Kidney (tissue), 14 donors: ENCODE data around the gene FSD2. TPM values are rescaled to one million over a fixed set of nuclear protein-coding genes. Genes with fewer than 3 reads are reported as not detected.

ENCODE experiments used
- DNase-seq, 5 donors: peaks; one replicate each; pipeline ENCODE4 v3.0.0-alpha.2; 2013 to 2020
- FAIRE-seq: peaks from 2 replicates; lab custom pipeline; 2012; peaks lifted over from hg19 to GRCh38; lab: Jason Lieb, UNC
- H3K27ac ChIP-seq, 2 donors: one replicate each; pipeline ENCODE4 v1.7.0; 2013; ENCODE audit warnings: low read depth in 2 of 2, low read length in 2 of 2, inconsistent platforms in 1 of 2
- H3K27me3 ChIP-seq: one replicate; pipeline ENCODE4 v1.7.1; 2013; ENCODE audit warnings: low read length, inconsistent platforms; ENCODE audit not compliant: control insufficient read depth, insufficient read depth
- H3K36me3 ChIP-seq, 3 donors: one replicate each; pipeline versions ENCODE4 v1.7.0 to v1.7.1; 2013; ENCODE audit warnings: low read length in 3 of 3, control low read depth in 1 of 3, inconsistent platforms in 1 of 3; ENCODE audit not compliant: insufficient read depth in 3 of 3, control insufficient read depth in 2 of 3
- H3K4me1 ChIP-seq, 3 donors: one replicate each; pipeline versions ENCODE4 v1.7.0 to v1.7.1; 2013; ENCODE audit warnings: low read length in 3 of 3, inconsistent platforms in 1 of 3, low read depth in 1 of 3; ENCODE audit not compliant: control insufficient read depth in 2 of 3, insufficient read depth in 2 of 3
- H3K4me3 ChIP-seq, 3 donors: one replicate each; pipeline versions ENCODE4 v1.7.0 to v1.8.1; 2013; ENCODE audit warnings: low read length in 3 of 3, control low read depth in 1 of 3, inconsistent platforms in 1 of 3
- H3K9ac ChIP-seq, 3 donors: one replicate each; pipeline versions ENCODE4 v1.7.0 to v1.7.1; 2013; ENCODE audit warnings: low read length in 3 of 3, control low read depth in 1 of 3, inconsistent platforms in 1 of 3
- H3K9me3 ChIP-seq, 3 donors: one replicate each; pipeline versions ENCODE4 v1.7.0 to v1.7.1; 2013; ENCODE audit warnings: low read length in 3 of 3, control low read depth in 1 of 3, inconsistent platforms in 1 of 3; ENCODE audit not compliant: control insufficient read depth in 2 of 3, insufficient read depth in 1 of 3
- CTCF ChIP-seq: IDR thresholded peaks from 3 replicates; pipeline ENCODE4 v1.5.1; 2012; ENCODE audit warnings: mild to moderate bottlenecking, moderate library complexity, borderline replicate concordance; ENCODE audit not compliant: insufficient read depth; ENCODE audit errors: extremely low read depth
- intact Hi-C: fragments of 100-400 bp; cut with DNase I; formaldehyde crosslinking; loops from one replicate; pipeline ENCODE4 v1.11.1; 2022
- polyA plus RNA-seq: library from polyadenylated mRNA; stranded (reverse); fragments of 350-450 nt; fragmentation: Illumina TruSeq; extraction: RNeasy Lipid Tissue Mini Kit (QIAGEN cat#74804); gene quantifications from one replicate; pipeline ENCODE4 v1.2.3, GENCODE V29; 2014; ENCODE audit warnings: low read depth, low replicate concordance; ENCODE audit not compliant: insufficient read depth
- total RNA-seq: library from RNA; stranded (reverse); fragmentation: NEBNext Ultra II Directional; extraction: Animal tissue kit (Norgen Biotek cat#: 25700); gene quantifications from one replicate; pipeline ENCODE4 v1.2.1, GENCODE V29; 2021
- donor health status: control.
- donor health status: control.
- donor health status: control.
- donor health status: control.
- donor health status: control.
- donor health status: DM: yes; HTN: yes; CAD: no.
- donor health status: Normal renal cell carcinoma (clear cell type).

The FSD2 gene
- total and polyA plus RNA-seq, 2 donors from 2014 or later: not detected

GRCh38 chr15:82804575-82804949 is 1.3 kb downstream of the FSD2 start:
- Histone ChIP-seq H3K36me3 (no peaks in the 10 kb centered on the region), H3K9me3 (no peaks in the 10 kb centered on the region), H3K4me1 (no peaks in the 10 kb centered on the region), H3K4me3 (no peak overlapping the region), H3K9ac (no peak overlapping the region), H3K27me3 (no peaks in the 10 kb centered on the region), H3K27ac (no peak overlapping the region)
- DNase-seq: no peak
- intact Hi-C loops: no loop called here
- TF ChIP-seq CTCF: no peak
- no peak for FAIRE-seq

- FAIRE-seq: no peak
- no peak for DNase-seq
- no peaks in the 10 kb centered on the region for H3K36me3 ChIP-seq
- H3K9me3 ChIP-seq: no peaks in the 10 kb centered on the region
- no peaks in the 10 kb centered on the region for H3K4me1 ChIP-seq
- no peak for TF ChIP-seq CTCF
- no peak overlapping the region for H3K27ac ChIP-seq
- H3K4me3 ChIP-seq: no peak overlapping the region
- intact Hi-C loops: no loop called here
- no peak overlapping the region for H3K9ac ChIP-seq
- no peaks in the 10 kb centered on the region for H3K27me3 ChIP-seq
Observed at GRCh38 chr15:82803793-82804574, 1.9 kb downstream of the FSD2 start.

- no peak for FAIRE-seq
- Histone ChIP-seq H3K27ac (no peak overlapping the region), H3K9me3 (no peaks in the 10 kb centered on the region), H3K4me3 (no peak overlapping the region), H3K9ac (no peak overlapping the region), H3K36me3 (no peaks in the 10 kb centered on the region), H3K4me1 (no peaks in the 10 kb centered on the region), H3K27me3 (no peaks in the 10 kb centered on the region)
- no peak for TF ChIP-seq CTCF
- intact Hi-C loops: no loop called here
- DNase-seq: no peak
Observed at GRCh38 chr15:82802497-82802896, 3.4 kb downstream of the FSD2 start.
